SIG-M5 treated with dmso at 0.1 percent for 504 hours (cell line): ENCODE results near the gene WWOX.
A peak's percentile ranks its signal among the peaks of the same experiment; 100 is the strongest.

Source experiments
- DNase-seq: peaks from one replicate; lab custom pipeline; 2025; ENCODE audit not compliant: unreplicated experiment; lab: John Stamatoyannopoulos, UW

WWOX gene

GRCh38 chr16:78487471-78487870, 388.0 kb downstream of the WWOX start:
- DNase-seq = no peak

- DNase-seq = no peak
These were observed 389.6 kb downstream of the WWOX start for GRCh38 chr16:78489072-78489471.

- DNase-seq = no peak
These were observed 390.2 kb downstream of the WWOX start for GRCh38 chr16:78489631-78490030.

- DNase-seq = no peak
These were observed 391.0 kb downstream of the WWOX start for GRCh38 chr16:78490431-78490830.

GRCh38 chr16:78490847-78491246, 391.4 kb downstream of the WWOX start:
- no peak for DNase-seq

- DNase-seq = no peak
These were observed 394.1 kb downstream of the WWOX start for GRCh38 chr16:78493573-78493972.

- no peak for DNase-seq
These were observed 394.7 kb downstream of the WWOX start for GRCh38 chr16:78494105-78494504.

GRCh38 chr16:78494674-78495073, 395.2 kb downstream of the WWOX start:
- DNase-seq = peak; percentile 57

- no peak for DNase-seq
These were observed 396.7 kb downstream of the WWOX start for GRCh38 chr16:78496189-78496588.

GRCh38 chr16:78499399-78499798, 399.9 kb downstream of the WWOX start:
- no peak for DNase-seq

GRCh38 chr16:78500659-78501270, 401.3 kb downstream of the WWOX start:
- no peak for DNase-seq

- DNase-seq = no peak
These were observed 402.3 kb downstream of the WWOX start for GRCh38 chr16:78501744-78502143.

GRCh38 chr16:78502812-78503350, 403.4 kb downstream of the WWOX start:
- no peak for DNase-seq

- DNase-seq = peak; percentile 30
These were observed 404.1 kb downstream of the WWOX start for GRCh38 chr16:78503602-78504001.

GRCh38 chr16:78504401-78504851, 405.0 kb downstream of the WWOX start:
- no peak for DNase-seq

- no peak for DNase-seq
These were observed 405.6 kb downstream of the WWOX start for GRCh38 chr16:78505036-78505435.

- no peak for DNase-seq
These were observed 406.3 kb downstream of the WWOX start for GRCh38 chr16:78505544-78506366.

- DNase-seq = no peak
These were observed 407.1 kb downstream of the WWOX start for GRCh38 chr16:78506367-78507193.

GRCh38 chr16:78507576-78507975, 408.1 kb downstream of the WWOX start:
- no peak for DNase-seq

GRCh38 chr16:78509965-78510364, 410.5 kb downstream of the WWOX start:
- DNase-seq = no peak

GRCh38 chr16:78510496-78510895, 411.0 kb downstream of the WWOX start:
- no peak for DNase-seq
